Transverse colon (tissue), 4 donors: ENCODE measurements around the gene GPR32. TPM values are rescaled to one million over a fixed set of nuclear protein-coding genes. Genes with fewer than 3 reads are reported as not detected.

Experiments used
- DNase-seq: peaks from one replicate; pipeline ENCODE4 v3.0.0-alpha.2; 2019
- H3K27ac ChIP-seq, 4 donors: fragments of 200-600 bp; sonication (generic); 2 replicates each; pipeline ENCODE4 v1.5.1; 2016 to 2018; ENCODE audit warnings: inconsistent platforms in 4 of 4
- H3K27me3 ChIP-seq: fragments of 200-600 bp; sonication (generic); 2 replicates; pipeline ENCODE4 v1.5.1; 2017; ENCODE audit warnings: inconsistent platforms
- H3K36me3 ChIP-seq, 4 donors: fragments of 200-600 bp; sonication (generic); 2 replicates each; pipeline ENCODE4 v1.5.1; 2017 to 2019; ENCODE audit warnings: inconsistent platforms in 4 of 4
- H3K4me1 ChIP-seq, 4 donors: fragments of 200-600 bp; sonication (generic); 2 replicates each; pipeline ENCODE4 v1.5.1; 2017 to 2020; ENCODE audit warnings: inconsistent platforms in 4 of 4
- H3K4me3 ChIP-seq, 4 donors: fragments of 200-600 bp; sonication (generic); 1 replicate in 1 of 4; 2 replicates in 3 of 4; pipeline versions ENCODE4 v1.5.1 to v1.6.1; 2017 to 2019; ENCODE audit warnings: inconsistent platforms in 4 of 4
- H3K9me3 ChIP-seq, 2 donors: fragments of 200-600 bp; sonication (generic); 2 replicates each; pipeline ENCODE4 v1.5.1; 2017 to 2019; ENCODE audit warnings: inconsistent platforms in 2 of 2
- CTCF ChIP-seq, 5 experiments: fragments of 200-600 bp in 3 of 5; fragments of 450-650 bp in 2 of 5; sonication (generic) in 3 of 5; IDR thresholded peaks; 1 replicate in 2 of 5; 2 replicates in 3 of 5; pipeline ENCODE4 v1.5.1; 2016 to 2017; ENCODE audit warnings: antibody characterized with exemption in 5 of 5, inconsistent platforms in 3 of 5, mild to moderate bottlenecking in 2 of 5, moderate library complexity in 1 of 5
- EP300 ChIP-seq: sonication (generic); formaldehyde crosslinking; IDR thresholded peaks from one replicate; pipeline ENCODE4 v1.6.1; 2017; ENCODE audit warnings: antibody characterized with exemption, low read depth
- POLR2A ChIP-seq: fragments of 450-650 bp; IDR thresholded peaks from one replicate; pipeline ENCODE4 v1.6.1; 2016; ENCODE audit warnings: antibody characterized with exemption, mild to moderate bottlenecking, moderate library complexity
- POLR2AphosphoS5 ChIP-seq, 3 donors: sonication (generic); formaldehyde crosslinking; IDR thresholded peaks; one replicate each; pipeline ENCODE4 v1.6.1; 2016; ENCODE audit warnings: antibody characterized with exemption in 3 of 3
- WGBS, 2 donors: methylation state at CpG; one replicate each; pipeline ENCODE4 v1.1.5; 2018; ENCODE audit warnings: low coverage in 1 of 2; 5-methylcytosine and 5-hydroxymethylcytosine counted together
- in situ Hi-C, 4 donors: fragments of 200-750 bp; cut with MboI; loops; one replicate each; pipeline versions ENCODE4 v1.15.0 to v1.15.1; 2017; ENCODE audit warnings: low sequenced_read_pairs in 3 of 4, low pct_ligation_motif_present in 1 of 4, low pct_unique_long_range_greater_than_20kb in 1 of 4
- intact Hi-C: fragments of 100-400 bp; cut with DNase I; formaldehyde crosslinking; loops from one replicate; pipeline ENCODE4 v1.15.1; 2023; ENCODE audit warnings: low total_unique reads
- total RNA-seq, 4 donors: library from RNA; depleted of rRNA; stranded (reverse); fragments of >200 nt; gene quantifications; one replicate each; pipeline ENCODE4 v1.1.0, GENCODE V29; 2016

GPR32 gene
- total RNA-seq, 4 donors from 2014 or later, result not detected

- 44% methylated on average over 11 of the region's 11 CpGs; no CpG with 5 or more reads in 1 of the 2 donors for WGBS, 2 donors
- Histone ChIP-seq H3K4me3 (no peak overlapping the region), H3K36me3 (no peaks in the 10 kb centered on the region), H3K27ac (no peak overlapping the region), H3K9me3 (no peaks in the 10 kb centered on the region), H3K4me1 (no peaks in the 10 kb centered on the region), H3K27me3 (peaks cover 8% of the 10 kb centered on the region)
- in situ Hi-C loops (loop anchor here in 2 of 4 donors (25.0 kb wide), 1 partner anchor 256 kb away; no protein-coding TSS in a partner anchor), intact Hi-C loops (no loop called here)
- TF ChIP-seq POLR2AphosphoS5 (IDR thresholded peaks at IDR 0.05) (no peak), POLR2A (no peak), CTCF (IDR thresholded peaks at IDR 0.05) (no peak), EP300 (no peak)
- no peak for DNase-seq
Observed at GRCh38 chr19:50793558-50794065, 23.3 kb downstream of the GPR32 start.

- intact Hi-C loops, result no loop called here
- H3K9me3 ChIP-seq, result no peaks in the 10 kb centered on the region
- in situ Hi-C loops, result loop anchor here in 2 of 4 donors (25.0 kb wide), 1 partner anchor 257 kb away; no protein-coding TSS in a partner anchor
- peaks cover 8% of the 10 kb centered on the region for H3K27me3 ChIP-seq
- H3K27ac ChIP-seq, result no peak overlapping the region
- 23 to 27% methylated on average over 2 to 16 of the region's 16 CpGs for WGBS, 2 donors
- no peaks in the 10 kb centered on the region for H3K36me3 ChIP-seq
- no peak overlapping the region for H3K4me3 ChIP-seq
- peak in 1 of 3 donors; percentile 1 for TF ChIP-seq POLR2AphosphoS5 (IDR thresholded peaks at IDR 0.05)
- peak in 3 of 5 experiments; percentile 23 to 29 (median 24) for TF ChIP-seq CTCF (IDR thresholded peaks at IDR 0.05)
- no peak for TF ChIP-seq EP300
- peak; percentile 38 for DNase-seq
- H3K4me1 ChIP-seq, result no peaks in the 10 kb centered on the region
Observed at GRCh38 chr19:50794074-50794875, 24.0 kb downstream of the GPR32 start.

- DNase-seq, result no peak
- Histone ChIP-seq H3K9me3 (no peaks in the 10 kb centered on the region), H3K36me3 (no peaks in the 10 kb centered on the region), H3K4me1 (no peaks in the 10 kb centered on the region), H3K27ac (no peak overlapping the region), H3K27me3 (peaks cover 8% of the 10 kb centered on the region), H3K4me3 (no peak overlapping the region)
- intact Hi-C loops, result no loop called here
- TF ChIP-seq CTCF (IDR thresholded peaks at IDR 0.05) (peak in 1 of 5 experiments; percentile 10), EP300 (no peak), POLR2AphosphoS5 (IDR thresholded peaks at IDR 0.05) (peak in 1 of 3 donors; percentile 1), POLR2A (no peak)
- WGBS, 2 donors, result 48 to 80% methylated on average over 1 to 14 of the region's 18 CpGs
- in situ Hi-C loops, result loop anchor here in 2 of 4 donors (25.0 kb wide), 1 partner anchor 258 kb away; no protein-coding TSS in a partner anchor
Observed at GRCh38 chr19:50794876-50795663, 24.8 kb downstream of the GPR32 start.

GRCh38 chr19:50795664-50796073, 25.4 kb downstream of the GPR32 start:
- Histone ChIP-seq H3K27me3 (peaks cover 8% of the 10 kb centered on the region), H3K27ac (no peak overlapping the region), H3K36me3 (no peaks in the 10 kb centered on the region), H3K4me1 (no peaks in the 10 kb centered on the region), H3K4me3 (no peak overlapping the region), H3K9me3 (no peaks in the 10 kb centered on the region)
- WGBS, 2 donors, result 88% methylated on average over 4 of the region's 4 CpGs; no CpG with 5 or more reads in 1 of the 2 donors
- no peak for DNase-seq
- in situ Hi-C loops (loop anchor here in 2 of 4 donors (25.0 kb wide), 1 partner anchor 258 kb away; no protein-coding TSS in a partner anchor), intact Hi-C loops (no loop called here)
- no peak for TF ChIP-seq POLR2AphosphoS5 (IDR thresholded peaks at IDR 0.05)
- TF ChIP-seq EP300, result no peak
- TF ChIP-seq CTCF (IDR thresholded peaks at IDR 0.05), result no peak
- no peak for TF ChIP-seq POLR2A
